Left renal cortex interstitium (tissue), 4 donors: ENCODE measurements around the gene OR5C1. TPM values are rescaled to one million over a fixed set of nuclear protein-coding genes. Genes with fewer than 3 reads are reported as not detected.
"Not testable (repeated sequence)": the region's sequence is repeated elsewhere in the genome, so short reads cannot be mapped to it uniquely, and the experiment has no call there.

Source experiments
- DNase-seq, 4 donors: peaks; one replicate each; pipeline ENCODE4 v3.0.0-alpha.2; 2013; ENCODE audit warnings: low read depth in 4 of 4, low spot score in 2 of 4, missing footprints in 1 of 4
- polyA plus RNA-seq, 4 donors: library from polyadenylated mRNA; unstranded; fragments of 120-200 nt; gene quantifications; one replicate each; pipeline ENCODE4 v1.2.1, GENCODE V29; 2013; ENCODE audit not compliant: insufficient read length in 4 of 4

OR5C1 gene
- polyA plus RNA-seq: not detected

DNA sequence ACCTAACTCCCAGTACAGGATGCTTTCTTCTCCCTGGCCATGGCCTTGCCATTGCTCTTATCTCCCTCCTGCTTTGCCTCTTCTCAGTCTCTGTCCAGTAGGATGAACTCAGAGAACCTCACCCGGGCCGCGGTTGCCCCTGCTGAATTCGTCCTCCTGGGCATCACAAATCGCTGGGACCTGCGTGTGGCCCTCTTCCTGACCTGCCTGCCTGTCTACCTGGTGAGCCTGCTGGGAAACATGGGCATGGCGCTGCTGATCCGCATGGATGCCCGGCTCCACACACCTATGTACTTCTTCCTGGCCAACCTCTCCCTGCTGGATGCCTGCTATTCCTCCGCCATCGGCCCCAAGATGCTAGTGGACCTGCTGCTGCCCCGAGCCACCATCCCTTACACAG lies at the start of gene OR5C1:
Gene OR5C1, plus strand, starts transcription at position 103 of the 400 bp plus-strand sequence. Its CDS starts 0 bp downstream, at position 103.
- no peak for DNase-seq

DNA sequence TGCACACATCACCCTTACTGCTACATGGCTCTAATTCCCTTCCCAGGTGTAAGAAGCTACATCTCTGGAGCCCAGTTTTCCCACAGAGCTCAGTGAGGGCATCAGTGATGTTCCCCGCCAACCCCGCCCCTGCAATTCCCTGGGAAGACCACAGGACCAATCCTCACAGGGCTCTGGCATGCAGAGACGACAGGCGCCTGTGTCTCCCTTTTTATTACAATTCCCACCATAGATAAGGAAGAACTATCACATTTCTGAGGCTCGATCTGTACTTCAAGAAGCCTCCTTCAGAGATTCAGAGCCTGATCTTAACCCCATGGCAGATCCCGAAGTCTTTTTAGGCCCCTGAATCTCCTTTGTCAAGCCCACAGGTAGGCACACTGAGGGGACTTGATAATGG lies 46.7 kb upstream of the OR5C1 start, which contains the start of gene OR1L6:
Gene OR1L6, plus strand, starts transcription at position 301 of the 400 bp plus-strand sequence. CDS start 7,545 bp downstream, outside the sequence.
- no peak for DNase-seq

DNA sequence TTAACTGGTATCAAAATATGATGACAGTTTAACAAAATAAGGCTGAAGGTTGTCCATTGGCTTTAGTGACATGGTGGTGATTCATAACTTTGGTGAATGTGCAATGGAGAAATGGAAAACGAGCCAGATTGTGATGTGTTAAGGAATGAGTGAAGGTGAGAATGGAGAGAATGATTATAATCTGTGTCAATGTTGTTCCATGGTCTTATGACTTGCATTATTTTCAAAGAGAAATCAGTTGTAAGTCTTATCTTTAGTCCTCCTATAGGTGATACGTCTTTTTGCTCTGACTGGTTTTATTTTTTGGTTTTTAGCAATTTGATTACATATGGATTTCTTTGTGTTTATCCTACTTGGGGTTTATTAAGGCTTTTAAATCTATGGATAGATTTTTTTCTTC lies 33.9 kb upstream of the OR5C1 start:
- no peak for DNase-seq

- DNase-seq: no peak
These were observed 20.9 kb upstream of the OR5C1 start for GRCh38 chr9:122767817-122768216.

DNA sequence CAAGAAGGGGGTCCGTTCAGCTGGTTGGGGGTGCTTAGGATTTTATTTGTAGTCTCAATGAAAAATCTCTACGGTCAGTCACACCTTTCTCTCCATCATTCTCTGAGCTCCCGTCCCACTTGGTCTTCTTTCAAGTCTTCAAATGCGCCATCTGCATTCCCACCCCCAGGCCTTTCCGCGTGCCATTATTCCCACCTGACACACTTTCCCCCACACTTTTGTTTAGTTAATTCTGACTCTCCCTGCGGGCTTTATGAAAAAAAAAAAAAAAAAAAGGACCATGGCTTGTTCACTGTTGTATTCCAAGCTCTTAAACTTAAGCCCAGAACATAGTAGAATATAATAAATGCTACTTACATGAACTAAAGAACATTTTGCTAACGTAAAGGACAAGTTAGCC lies 11.7 kb upstream of the OR5C1 start:
- no peak for DNase-seq

GRCh38 chr9:122777935-122778627 lies 10.7 kb upstream of the OR5C1 start:
- DNase-seq: no peak

DNA sequence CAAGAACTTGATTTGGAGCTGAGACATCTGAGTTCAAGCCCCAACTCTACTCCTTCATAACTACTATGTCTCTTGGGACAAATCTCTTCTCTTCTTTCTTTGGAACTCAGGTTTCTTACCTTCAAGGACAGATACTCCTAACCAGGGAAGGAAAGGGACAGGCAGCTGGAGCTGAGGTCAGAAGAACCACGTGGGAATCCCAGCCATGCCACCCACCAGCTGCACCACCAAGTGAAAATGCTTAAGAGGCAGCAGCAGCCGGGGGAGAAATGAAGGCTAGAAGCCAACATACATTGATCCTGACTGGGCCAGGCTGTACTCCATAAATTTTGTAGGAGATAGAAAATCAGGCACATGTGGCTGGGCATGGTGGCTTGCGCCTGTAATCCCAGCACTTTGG lies 9.6 kb upstream of the OR5C1 start:
- no peak for DNase-seq

GRCh38 chr9:122780026-122780425 lies 8.7 kb upstream of the OR5C1 start:
- DNase-seq: no peak

DNA sequence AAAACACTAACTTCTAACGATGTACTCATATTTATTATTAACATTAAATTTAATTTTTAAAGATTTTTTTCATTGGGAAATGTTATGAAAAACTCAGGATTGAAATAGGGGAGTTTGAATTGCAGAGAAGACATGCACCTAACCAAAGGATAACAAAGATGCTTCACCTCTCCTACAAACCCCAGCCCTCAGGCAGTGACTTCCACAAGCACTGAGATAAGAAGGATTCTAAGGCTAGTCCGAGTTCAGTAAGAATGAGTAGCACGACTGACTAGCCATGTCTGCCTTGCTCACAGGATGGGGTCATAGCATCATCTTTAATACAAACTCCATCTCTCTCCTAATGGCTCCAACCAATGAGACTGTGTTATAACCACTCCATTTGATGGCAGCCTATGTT lies 7.1 kb upstream of the OR5C1 start:
- no peak for DNase-seq

- DNase-seq: no peak
These were observed 3.5 kb upstream of the OR5C1 start for GRCh38 chr9:122785269-122785668.

- no peak for DNase-seq
These were observed 2.4 kb upstream of the OR5C1 start for GRCh38 chr9:122786338-122786737.

GRCh38 chr9:122789256-122790046 lies 718 bp downstream of the OR5C1 start:
- no peak for DNase-seq

DNA sequence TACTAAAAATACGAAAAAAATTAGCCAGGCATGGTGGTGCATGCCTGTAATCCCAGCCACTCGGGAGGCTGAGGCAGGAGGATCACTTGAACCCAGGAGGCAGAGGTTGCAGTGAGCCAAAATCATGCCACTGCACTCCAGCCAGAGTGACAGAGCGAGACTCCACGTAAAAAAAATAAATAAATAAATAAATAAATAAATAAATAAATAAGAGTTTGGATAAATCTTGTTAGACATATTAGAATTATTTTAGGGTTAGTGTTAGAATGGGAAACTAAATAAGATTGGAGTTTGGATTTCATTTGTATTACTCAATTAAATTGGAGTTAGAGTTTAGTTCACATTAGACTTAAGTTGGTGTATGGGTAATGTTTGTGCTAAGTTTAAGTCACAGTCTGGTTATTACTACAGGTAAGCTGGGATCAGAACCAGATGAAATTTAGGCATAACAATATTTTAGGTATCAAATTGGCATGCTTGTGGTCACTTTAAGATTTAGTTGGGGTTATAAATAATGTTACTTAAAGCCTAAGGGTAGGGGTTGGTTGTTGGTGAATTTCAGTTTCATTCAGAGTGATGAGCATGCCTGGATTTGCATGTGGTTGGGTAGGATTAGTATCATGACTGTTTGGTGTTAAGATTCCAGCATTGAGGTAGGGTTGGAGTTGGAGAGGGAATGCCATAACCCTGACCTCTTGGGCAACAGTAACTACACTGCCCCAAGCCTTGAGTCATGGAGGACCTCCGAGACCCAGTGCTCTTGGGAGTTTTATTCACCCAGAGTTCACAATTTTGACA lies 3.3 kb downstream of the OR5C1 start:
- DNase-seq: no peak

DNA sequence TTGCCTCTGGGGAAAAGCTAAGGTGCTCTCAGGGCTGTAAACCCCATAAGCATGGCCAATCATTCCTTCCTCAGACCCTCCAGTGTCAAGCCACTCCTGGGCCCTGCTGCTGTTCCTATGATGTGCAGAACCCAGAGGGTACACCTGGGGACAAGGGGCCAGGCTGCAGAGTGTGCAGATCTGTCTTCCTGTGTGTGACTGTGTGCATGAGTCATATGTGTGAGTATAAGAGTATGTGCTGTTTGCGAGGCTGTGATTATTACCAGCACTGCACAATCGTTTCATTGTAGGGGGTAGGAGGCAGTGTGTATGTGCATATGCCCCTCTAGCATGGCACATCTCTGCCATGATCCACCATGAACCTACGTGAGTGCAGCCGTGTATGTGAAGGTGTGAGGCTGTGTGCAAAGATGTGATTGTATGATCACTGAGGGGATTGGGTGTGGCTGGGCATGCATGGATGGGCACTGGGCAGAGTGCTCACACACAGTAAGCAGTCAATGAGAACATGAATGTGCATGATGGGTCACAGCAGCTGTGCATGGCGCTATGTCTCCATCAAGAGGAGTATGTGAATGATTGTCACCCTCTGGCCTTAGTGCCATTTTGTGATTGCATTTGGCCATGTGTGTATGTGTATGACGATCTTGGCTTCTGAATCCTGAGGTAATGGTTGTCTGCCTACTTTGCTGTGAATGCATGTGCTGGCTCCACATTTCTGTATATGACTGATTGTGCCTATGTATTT lies 8.8 kb downstream of the OR5C1 start:
- no peak for DNase-seq

- DNase-seq: no peak
These were observed 11.6 kb downstream of the OR5C1 start, which contains the start of gene OR1K1 for GRCh38 chr9:122800066-122801060. Gene OR1K1, plus strand, starts transcription at chr9:122800123. Its CDS starts 0 bp downstream, at chr9:122800123.

GRCh38 chr9:122806661-122807060 lies 17.9 kb downstream of the OR5C1 start:
- DNase-seq: no peak

DNA sequence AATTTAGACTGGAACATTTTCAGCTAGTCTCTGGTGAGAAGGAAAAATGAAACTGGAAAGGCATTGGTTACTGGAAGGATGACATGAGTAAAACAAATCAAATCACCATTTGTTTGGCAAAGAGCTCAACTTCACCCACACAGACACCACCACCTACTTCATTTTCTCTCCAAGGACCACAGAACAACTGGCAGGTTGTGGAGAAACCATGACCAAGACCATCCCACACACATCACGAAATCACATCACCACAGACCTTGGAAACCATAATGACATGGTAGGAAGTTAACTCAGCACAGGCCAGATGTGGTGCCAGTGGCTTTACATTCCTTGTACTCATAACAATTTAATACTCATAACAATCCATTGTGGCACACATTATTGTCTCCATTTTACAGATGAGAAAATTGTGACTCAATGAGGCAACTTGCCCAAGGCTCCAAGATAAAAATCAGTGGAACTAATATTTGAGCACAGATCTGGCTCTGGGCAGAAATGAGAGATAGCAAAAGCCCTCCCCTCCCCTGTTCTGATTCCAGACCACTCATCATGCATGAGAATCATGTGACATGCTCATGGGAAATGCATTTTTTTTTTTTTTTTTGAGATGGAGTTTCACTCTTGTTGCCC lies 18.7 kb downstream of the OR5C1 start:
- no peak for DNase-seq

DNA sequence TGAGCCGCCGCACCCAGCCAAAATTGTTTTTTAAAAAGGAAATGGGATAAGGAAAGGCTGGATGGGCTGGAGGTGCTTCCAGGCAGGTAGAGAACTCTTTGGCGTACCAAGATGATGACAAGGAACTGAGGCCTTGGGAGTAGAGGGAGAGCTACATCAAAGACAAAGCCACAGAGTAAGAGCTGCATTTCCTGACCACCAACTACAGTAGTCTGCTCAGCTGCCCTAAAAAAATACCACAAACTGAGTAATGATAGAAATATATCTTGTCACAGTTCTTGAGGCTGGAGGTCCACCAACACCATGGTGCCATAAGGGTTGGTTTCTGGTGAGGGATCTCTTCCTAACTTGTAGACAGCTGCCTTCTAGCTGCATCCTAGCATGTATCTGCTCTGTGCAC lies 19.4 kb downstream of the OR5C1 start:
- no peak for DNase-seq

DNA sequence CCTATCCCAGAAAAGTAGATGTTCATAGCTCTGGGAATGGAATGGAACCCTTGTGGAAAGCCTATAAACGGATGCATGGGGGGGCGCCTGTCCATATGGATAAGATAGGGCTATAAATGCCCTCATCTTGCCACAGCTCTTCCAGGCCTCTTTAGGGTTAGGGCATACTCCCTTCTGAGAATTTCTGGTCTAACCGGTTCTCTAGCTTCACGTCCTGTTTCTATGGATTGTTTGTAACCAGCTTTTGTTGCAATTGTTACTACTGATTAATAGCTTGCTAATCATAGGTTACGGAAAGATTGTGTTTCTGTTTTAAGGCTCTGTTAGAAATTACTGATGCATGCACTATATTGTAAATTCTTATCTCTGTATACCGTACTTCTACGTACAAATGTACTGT lies 20.5 kb downstream of the OR5C1 start:
- DNase-seq: not testable (repeated sequence)
